Kidney epithelial cell (primary cell): ENCODE data around the gene WBP1L. TPM values are rescaled to one million over a fixed set of nuclear protein-coding genes. Genes with fewer than 3 reads are reported as not detected.

ENCODE experiments used
- DNase-seq: peaks from one replicate; pipeline ENCODE4 v3.0.0-alpha.2; 2010; ENCODE audit warnings: low read depth
- H3K27me3 ChIP-seq: 2 replicates; pipeline ENCODE4 v1.6.0; 2011; ENCODE audit warnings: low read length; ENCODE audit not compliant: control insufficient read depth, insufficient read depth
- H3K36me3 ChIP-seq: 2 replicates; pipeline ENCODE4 v1.5.1; 2011; ENCODE audit warnings: low read length; ENCODE audit not compliant: control insufficient read depth, insufficient read depth
- H3K4me3 ChIP-seq: 2 replicates; pipeline ENCODE4 v1.5.1; 2011; ENCODE audit warnings: low read depth, mild to moderate bottlenecking, control low read depth, low read length
- CTCF ChIP-seq: IDR thresholded peaks from 2 replicates; pipeline ENCODE4 v1.5.1; 2011; ENCODE audit warnings: mild to moderate bottlenecking, moderate library complexity, low read length, control low read depth, inconsistent platforms; ENCODE audit not compliant: insufficient read depth, poor library complexity, severe bottlenecking
- total RNA-seq: library from RNA; depleted of rRNA; stranded (reverse); fragments of >200 nt; gene quantifications from 2 replicates; pipeline ENCODE4 v1.2.3, GENCODE V29; 2015

WBP1L gene
- total RNA-seq, 1 donor from 2014 or later = 67.1 TPM

- no peak for DNase-seq
- TF ChIP-seq CTCF = no peak
- Histone ChIP-seq H3K4me3 (no peak overlapping the region), H3K27me3 (no peaks in the 10 kb centered on the region), H3K36me3 (no peaks in the 10 kb centered on the region)
Measured at GRCh38 chr10:102781090-102781920, 37.6 kb downstream of the WBP1L start.

GRCh38 chr10:102781921-102782557, 38.3 kb downstream of the WBP1L start:
- H3K4me3 ChIP-seq = no peak overlapping the region
- H3K36me3 ChIP-seq = no peaks in the 10 kb centered on the region
- H3K27me3 ChIP-seq = no peaks in the 10 kb centered on the region
- no peak for DNase-seq
- no peak for TF ChIP-seq CTCF

GRCh38 chr10:102782673-102783551, 39.2 kb downstream of the WBP1L start:
- H3K36me3 ChIP-seq = no peaks in the 10 kb centered on the region
- no peak overlapping the region for H3K4me3 ChIP-seq
- H3K27me3 ChIP-seq = no peaks in the 10 kb centered on the region
- no peak for TF ChIP-seq CTCF
- DNase-seq = peak; percentile 39

GRCh38 chr10:102783568-102783967, 39.8 kb downstream of the WBP1L start:
- no peaks in the 10 kb centered on the region for H3K27me3 ChIP-seq
- TF ChIP-seq CTCF = no peak
- no peak for DNase-seq
- H3K36me3 ChIP-seq = no peaks in the 10 kb centered on the region
- no peak overlapping the region for H3K4me3 ChIP-seq

GRCh38 chr10:102785818-102786217, 42.1 kb downstream of the WBP1L start:
- Histone ChIP-seq H3K4me3 (no peak overlapping the region), H3K27me3 (no peaks in the 10 kb centered on the region), H3K36me3 (no peaks in the 10 kb centered on the region)
- TF ChIP-seq CTCF = no peak
- no peak for DNase-seq
